ENCODE results near the gene ULK1.
"Not testable (repeated sequence)": the region's sequence is repeated elsewhere in the genome, so short reads cannot be mapped to it uniquely, and the experiment has no call there.

ULK1 gene

DNA sequence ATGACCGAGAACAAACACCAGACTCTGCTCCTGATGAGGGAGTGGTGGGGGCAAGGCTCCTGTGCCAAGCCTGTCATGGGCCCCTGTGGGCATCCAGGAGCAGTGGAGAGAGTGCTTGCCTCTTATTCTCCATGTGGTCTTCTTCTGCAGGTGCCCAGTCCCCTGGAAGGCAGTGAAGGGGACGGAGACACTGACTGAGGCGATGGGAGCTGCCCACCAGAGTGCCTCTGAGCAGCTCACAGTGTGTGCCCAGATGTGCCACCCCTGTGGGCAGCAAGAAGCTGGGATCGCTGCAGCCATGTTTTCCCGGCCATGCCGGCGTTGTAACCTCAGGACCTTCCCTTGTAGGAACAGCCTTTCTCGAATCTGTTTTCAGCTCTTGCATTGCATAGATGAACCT lies 49.0 kb downstream of the ULK1 start:
- no peak for DNase-seq (ENCODE audit: low spot score)

DNA sequence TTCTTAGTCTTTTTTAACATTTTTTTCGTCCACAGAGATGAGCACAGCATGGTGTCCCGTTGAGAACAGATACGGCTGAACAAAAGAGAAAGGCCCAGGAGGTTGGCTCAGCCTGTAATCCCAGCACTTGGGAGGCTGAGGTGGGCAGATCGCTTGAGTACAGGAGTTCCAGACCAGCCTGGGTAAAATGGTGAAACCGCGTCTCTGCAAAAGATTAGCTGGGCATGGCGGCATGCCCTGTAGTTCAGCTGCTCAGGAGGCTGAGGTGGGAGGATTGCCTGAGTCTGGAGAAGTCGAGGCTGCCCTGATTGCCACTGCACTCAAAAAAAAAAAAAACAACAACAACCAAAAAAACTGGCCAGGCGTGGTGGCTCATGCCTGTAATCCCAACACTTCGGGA lies 49.5 kb downstream of the ULK1 start:
- DNase-seq (ENCODE audit: low spot score) = no peak

DNA sequence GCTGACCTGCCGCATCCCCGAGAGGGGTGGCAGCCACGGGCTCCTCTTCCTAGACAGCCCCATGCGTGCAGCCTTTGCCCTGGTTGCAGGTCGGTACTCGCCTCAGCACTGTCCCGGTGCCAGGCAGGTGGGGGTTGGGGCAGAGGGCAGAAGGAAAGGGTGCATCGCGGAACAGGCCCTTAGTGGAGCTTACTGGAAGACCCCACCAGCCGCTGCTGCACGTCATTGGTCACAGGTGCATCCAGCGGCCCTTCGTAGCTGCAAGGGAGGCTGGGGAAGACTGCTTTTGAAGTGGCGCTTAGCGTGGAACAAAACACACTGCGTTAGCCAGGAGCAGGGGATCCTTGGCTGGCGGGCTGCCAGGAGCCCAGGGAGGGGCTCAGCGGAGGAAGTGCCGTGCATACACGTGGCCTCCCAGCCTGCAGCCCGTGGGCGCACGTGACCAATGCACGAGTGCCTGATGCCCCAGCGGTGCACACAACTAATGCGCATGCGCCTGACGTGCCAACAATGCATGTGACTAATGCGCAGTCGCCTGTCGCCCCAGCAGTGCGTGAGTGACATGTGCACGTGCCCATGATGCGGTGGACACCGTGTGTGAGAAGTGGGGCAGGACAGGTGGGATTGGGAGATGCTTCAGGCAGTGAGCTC lies 50.3 kb downstream of the ULK1 start:
- DNase-seq (ENCODE audit: low spot score) = no peak

DNA sequence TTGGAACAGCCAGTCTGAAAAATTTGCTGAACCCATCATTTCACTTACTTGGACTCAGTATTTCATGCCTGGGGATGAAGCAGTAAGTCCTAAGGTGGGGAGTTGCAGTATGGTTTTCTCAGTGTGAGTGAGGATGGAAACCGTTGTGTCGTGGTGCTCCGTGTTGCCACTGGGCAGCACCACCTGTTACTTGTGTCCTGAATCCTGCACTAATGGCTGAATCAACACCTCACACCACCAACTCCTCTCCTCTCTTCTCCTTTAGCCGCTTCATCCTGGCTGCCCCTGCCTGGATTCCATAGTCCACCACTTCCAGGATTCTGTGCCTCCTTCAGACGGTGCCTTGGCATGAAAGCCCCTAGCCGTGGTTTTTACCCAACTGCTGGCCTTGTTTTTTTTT lies 52.3 kb downstream of the ULK1 start:
- DNase-seq (ENCODE audit: low spot score) = no peak

DNA sequence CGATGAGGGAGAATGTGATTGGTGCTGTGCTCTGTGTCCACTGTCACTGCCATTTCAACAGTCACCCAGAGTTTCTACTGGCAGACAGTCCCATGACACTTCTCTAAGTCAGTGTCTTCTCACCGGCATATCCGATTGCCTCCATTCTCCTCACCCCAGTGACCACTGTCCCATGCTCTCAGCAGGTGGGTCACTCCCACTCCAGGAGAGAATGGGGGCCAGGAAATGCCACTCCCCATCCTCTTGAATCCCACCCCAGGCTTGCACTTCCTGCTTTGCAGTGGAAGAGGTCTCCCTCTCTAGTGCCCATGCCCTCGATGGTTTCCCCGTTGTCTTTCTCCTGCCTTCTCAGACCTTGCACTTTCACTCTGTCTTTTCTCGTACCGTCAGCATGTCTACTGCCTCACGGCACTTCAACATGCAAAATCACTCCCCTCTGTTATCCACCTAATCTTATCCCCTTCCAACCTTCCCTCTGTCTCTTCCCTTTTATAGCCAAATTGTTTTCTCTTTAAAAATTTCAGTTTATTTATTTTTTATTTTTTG lies 53.1 kb downstream of the ULK1 start:
- DNase-seq (ENCODE audit: low spot score) = no peak

DNA sequence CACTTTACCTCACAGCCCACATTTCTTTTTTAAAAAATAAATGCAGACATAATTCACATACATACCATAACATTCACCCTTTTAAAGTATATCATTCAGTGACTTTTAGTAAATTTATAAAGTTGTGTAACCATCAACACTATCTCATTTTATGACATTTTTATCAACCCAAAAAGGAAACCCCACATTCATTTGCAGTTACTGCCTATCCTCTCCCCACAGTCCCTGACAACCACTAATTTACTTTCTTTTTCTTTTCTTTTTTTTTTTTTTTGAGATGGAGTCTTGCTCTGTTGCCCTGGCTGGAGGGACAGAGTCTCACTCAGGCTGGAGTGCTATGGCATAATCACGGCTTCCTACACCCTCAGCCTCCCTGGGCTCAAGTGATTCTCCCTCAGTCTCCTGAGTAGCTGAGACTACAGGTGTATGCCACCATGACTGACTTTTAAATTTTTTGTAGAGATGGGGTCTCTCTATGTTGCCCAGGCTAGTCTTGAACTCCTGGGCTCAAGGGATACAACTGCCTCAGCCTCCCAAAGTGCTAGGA lies 53.8 kb downstream of the ULK1 start:
- DNase-seq (ENCODE audit: low spot score) = no peak

DNA sequence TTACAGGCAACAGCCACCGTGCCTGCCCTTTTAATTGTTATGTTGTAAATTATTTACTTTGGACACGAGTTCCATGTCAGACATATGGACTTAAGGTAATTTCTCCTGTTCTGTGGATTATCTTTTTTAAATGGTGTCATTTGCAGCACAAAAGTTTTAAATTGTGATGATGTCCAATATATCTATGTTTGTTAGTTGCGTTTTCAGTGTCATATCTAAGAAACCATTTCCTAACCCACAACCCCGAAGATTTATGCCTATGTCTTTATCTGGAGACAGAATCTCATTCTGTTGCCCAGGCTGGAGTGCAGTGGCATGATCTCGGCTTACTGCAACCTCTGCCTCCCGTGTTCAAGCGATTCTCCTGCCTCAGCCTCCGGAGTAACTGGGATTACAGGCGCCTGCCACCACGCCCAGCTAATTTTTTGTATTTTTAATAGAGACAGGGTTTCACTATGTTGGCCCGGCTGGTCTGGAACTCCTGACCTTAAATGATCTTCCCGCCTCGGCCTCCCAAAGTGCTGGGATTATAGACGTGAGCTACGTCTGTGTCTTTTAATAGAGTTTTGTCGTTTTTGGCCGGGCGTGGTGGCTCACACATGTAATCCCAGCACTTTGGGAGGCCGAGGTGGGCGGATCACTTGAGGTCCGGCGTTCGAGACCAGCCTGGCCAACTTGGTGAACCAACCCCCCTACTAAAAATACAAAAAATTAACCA lies 54.5 kb downstream of the ULK1 start:
- DNase-seq (ENCODE audit: low spot score) = not testable (repeated sequence)

DNA sequence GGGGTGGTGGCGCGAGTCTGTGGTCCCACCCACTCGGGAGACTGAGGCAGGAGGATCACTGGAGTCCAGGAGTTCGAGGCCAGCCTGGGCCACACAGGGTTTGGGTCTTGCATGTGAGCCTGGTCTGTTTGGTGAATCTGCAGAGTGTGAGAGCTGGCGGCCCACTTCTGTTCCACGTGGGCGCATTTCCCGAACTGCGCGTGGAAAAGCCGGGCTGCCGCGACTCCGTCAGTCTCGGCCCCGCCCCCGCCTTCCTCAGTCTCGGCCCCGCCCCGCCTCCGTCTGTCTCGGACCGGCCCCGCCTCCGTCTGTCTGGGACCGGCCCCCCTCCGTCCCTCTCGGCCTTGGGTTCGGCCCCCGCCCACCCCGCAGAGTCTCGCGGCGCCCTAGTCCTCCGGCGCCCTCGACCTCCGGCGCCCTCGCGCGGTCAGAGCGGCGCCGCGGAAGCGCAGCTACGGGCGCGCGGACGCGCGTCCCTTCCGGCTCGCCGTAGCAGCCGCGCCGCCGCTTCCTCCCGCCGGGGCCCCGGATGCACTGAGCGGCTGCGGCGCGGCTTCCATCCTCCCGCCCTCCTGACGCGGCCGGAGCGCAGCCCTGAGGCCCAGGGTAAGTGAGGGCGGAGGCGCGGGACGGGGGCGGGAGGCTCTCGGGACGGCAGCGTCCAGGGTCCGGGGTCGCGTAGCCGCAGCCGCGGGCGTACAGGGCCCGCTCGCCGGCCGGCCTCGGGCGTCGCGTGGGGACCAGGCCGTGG lies 55.2 kb downstream of the ULK1 start, which contains the start of gene EP400:
Gene EP400 (plus strand): TSS at position 512 of the 751 bp plus-strand sequence. CDS start 10,678 bp downstream, outside the sequence.
- peak; percentile 80 for DNase-seq (ENCODE audit: low spot score)

DNA sequence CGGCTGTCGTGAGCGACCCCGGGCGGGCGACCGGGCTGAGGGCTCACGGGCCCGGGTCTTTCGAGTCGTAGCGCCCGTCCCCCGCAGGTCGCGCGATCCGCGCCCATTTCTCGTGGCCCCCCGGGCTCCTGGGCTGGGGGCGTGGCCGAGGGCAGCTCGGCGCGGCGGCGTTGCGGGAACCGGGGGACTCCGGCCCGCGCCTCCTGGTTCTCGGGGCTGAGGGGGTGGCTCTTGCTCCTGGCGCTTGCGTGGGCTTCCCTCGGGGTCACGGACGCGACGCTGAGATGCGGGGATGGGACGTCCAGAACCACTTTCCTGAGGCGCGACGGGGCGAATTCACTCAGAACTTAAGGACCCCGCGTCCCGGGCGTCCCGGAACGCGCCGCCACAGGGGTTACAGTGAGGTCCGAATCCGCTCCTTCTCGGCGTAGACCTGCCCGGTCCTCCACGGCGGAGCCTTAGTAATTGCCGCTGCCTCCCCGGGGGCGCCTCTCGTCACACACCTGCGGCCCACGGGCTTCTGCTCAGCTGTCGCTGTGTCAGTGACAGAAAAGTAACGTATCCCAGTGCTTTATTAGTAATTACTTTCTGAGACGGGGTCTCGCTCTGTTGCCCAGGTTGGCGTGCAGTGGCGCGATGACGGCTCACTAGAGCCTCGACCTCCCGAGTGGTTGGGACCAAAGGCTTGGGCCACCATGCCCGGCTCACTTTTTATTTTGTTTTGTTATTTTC lies 55.9 kb downstream of the ULK1 start:
- DNase-seq (ENCODE audit: low spot score) = peak; percentile 30

DNA sequence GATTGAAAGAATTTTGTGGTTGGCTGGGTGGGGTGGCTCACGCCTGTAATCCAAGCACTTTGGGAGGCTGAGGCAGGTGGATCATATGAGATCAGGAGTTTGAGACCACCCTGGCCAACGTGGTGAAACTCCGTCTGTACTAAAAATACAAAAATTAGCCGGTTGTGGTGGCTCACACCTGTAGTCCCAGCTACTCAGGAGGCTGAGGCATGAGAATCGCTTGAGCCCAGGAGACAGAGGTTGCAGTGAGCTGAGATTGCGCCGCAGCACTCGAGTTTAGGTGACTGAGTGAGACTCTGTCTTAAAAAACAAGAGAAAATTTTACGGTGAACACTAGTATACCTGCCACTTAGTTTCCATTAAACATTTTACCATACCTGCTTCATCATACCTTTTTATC lies 59.4 kb downstream of the ULK1 start:
- DNase-seq (ENCODE audit: low spot score) = not testable (repeated sequence)

DNA sequence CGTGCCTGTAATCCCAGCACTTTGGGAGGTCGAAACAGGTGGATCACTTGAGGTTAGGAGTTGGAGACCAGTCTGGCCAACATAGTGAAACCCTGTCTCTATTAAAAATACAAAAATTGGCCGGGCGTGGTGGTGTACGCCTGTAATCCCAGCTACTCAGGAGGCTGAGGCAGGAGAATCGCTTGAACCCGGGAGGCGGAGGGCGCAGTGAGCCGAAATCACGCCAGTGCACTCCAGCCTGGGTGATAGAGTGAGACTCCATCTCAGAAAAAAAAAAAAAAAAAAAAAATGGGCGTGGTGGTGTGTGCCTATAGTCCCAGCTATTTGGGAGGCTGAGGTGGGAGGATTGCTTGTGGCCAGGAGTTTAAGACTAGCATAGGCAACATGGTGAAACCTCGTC lies 60.0 kb downstream of the ULK1 start:
- not testable (repeated sequence) for DNase-seq (ENCODE audit: low spot score)

DNA sequence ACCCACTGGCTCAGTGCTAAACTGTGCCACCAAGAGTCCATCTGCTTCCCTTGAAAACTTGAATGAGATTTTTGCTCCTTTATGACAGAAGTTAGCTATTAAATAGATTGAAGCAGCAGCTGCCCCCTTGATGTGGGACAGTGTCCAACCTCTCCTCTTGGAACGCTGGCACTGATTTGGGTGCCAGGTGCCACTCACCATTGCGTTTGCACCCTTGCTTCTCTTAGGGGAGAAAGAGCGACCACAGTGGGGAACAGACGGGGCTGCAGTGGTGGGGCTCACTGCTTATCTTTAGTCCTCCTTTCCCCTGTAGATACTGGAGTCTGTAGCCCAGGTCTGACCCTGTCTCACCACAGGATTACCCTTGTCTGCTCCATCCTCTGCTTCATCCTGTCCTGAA lies 64.7 kb downstream of the ULK1 start:
- no peak for DNase-seq (ENCODE audit: low spot score)

DNA sequence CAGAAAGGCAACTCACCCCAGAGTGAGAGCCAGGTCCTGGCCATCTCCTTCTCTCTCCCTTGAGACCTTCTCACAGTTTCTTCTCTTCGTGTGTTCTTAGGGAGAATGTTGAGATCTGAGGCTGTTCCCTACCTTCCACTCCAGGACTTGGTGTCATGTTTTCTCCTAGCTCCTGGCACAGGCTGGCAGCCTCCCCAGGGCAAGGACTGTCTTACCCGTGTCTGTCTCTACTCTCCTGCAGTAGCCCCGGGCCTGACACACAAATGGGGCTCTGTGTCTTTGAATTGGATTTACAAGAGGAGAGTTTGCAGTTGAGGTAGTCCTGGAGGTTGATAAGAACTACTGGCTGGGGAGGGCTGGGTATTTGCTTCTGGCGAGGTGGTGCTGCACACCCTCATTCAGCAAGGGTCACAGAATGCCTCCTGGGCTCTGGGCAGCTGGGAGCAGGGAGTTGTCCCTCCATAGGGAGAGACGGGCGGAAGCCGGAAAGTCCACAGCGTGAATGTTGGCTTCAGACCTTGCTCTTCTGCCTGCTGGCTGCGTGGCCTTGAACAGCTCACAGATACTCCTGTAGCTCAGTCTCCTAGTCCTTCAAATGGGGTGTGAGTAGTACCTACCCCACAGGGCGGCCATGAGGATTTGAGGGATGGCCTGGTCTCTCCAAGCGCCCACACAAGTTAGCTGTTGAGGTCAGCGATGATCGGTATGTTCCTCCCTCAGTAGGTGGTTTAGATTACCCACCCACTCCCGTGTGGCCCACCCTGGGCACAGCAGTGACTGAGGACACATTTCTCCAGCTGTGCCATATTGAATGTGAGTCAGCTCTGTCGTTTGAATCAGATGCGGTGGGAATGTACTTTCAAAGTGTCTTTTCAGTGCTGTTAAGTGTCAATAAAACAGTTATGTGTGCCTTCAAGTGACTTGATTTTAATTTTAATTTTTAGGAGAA lies 65.5 kb downstream of the ULK1 start:
- no peak for DNase-seq (ENCODE audit: low spot score)

DNA sequence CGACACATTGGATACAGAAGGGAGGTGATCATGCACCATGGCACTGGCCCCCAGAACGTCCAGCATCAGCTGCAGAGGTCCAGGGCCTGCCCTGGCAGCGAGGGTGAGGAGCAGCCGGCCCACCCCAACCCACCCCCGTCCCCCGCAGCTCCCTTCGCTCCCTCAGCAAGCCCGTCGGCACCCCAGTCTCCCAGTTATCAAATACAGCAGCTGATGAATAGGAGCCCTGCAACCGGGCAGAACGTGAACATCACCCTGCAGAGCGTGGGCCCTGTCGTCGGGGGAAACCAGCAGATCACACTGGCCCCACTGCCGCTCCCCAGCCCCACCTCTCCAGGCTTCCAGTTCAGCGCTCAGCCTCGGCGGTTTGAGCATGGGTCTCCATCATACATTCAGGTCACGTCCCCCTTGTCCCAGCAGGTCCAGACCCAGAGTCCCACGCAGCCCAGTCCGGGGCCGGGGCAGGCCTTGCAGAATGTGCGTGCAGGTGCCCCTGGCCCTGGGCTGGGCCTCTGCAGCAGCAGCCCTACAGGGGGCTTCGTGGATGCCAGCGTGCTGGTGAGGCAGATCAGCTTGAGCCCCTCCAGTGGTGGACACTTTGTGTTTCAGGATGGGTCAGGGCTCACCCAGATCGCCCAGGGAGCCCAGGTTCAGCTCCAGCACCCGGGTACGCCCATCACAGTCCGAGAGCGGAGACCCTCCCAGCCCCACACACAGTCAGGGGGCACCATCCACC lies 66.3 kb downstream of the ULK1 start:
- DNase-seq (ENCODE audit: low spot score) = not testable (repeated sequence)

DNA sequence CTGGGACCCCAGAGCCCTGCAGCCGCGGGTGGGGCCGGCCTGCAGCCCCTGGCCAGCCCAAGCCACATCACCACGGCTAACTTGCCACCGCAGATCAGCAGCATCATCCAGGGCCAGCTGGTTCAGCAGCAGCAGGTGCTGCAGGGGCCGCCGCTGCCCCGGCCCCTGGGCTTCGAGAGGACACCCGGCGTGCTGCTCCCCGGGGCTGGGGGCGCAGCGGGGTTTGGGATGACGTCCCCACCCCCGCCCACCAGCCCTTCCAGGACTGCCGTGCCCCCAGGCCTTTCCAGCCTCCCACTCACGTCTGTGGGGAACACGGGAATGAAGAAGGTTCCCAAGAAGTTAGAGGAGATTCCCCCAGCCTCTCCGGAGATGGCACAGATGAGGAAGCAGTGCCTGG lies 66.9 kb downstream of the ULK1 start:
- DNase-seq (ENCODE audit: low spot score) = not testable (repeated sequence)

DNA sequence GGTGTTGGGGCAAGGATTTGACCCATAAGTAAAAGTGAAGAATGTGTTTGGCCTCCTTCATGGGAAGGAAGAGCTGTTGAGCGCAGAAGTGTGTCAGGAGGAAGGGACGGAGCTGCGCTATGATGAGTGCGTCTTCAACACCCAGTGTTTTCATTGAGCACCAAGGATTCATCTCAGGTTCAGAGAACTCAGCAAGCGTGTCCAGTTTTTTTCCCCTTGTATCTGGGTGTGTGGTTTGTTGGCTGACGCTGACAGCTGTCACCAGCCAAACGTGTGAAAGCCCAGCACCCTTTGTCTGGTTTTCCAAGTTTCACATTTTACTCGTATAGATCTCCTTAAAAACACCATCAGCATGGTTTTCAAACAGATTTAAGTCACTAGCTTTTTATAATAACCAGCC lies 67.6 kb downstream of the ULK1 start:
- no peak for DNase-seq (ENCODE audit: low spot score)

DNA sequence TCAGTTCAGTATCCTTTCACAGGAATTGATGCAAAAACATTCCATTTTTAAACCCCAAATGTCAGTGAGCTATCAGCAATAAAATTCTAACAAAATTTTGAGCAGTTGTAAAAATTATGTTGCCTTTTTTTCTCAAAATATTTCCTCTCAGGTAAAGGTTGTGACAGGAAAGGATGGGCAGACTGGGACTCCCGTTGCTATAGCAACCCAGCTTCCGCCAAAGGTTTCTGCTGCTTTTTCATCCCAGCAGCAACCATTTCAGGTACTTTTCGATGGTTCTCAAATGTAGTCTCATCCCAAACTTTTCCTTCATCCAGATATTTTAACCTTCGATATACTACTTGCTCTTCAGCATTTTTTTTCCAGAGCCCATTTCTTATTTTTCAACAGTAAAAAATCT lies 69.0 kb downstream of the ULK1 start:
- no peak for DNase-seq (ENCODE audit: low spot score)

DNA sequence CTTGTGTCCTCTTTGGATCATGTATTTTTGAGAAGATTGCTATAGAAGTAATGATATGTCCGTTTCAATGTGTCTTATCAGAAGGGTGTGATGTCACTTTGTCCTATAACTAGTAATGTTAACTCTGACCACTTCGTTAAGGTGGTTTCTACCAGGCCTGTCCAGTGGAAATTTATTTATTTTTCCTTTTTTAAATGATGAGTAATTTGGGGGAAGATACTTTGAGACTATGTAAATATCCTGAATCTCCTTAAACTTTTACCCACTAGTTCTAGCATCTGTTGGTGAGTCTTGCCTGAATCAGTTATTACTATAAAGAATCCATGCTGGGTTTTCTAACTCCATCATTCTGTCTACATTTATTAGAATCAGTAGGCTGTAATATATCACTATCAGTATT lies 70.7 kb downstream of the ULK1 start:
- DNase-seq (ENCODE audit: low spot score) = no peak

DNA sequence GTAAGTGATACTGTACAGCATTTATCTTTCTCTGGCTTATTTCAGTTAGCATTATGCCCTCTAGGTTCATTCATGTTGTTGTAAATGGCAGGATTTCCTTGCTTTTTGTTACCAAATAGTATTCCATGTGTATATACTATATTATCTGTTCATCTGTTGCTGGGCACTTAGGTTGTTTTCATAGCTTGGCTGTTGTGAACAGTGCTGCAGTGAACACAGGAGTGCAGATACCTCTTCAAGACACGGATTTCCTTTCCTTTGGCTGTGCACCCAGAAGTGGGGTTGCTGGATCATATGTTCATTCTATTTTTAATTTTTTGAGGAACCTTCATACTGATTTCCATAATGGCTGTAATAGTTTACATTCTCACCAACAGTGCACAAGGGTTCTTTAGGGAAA lies 76.8 kb downstream of the ULK1 start:
- DNase-seq (ENCODE audit: low spot score) = no peak

Measured in HuH-7.5 (cell line).